ENCODE data around the gene AIF1. TPM values are rescaled to one million over a fixed set of nuclear protein-coding genes. Genes with fewer than 3 reads are reported as not detected.

AIF1 gene
- total RNA-seq, 2 experiments from 2014 or later: 16.3 to 22.0 TPM

DNA sequence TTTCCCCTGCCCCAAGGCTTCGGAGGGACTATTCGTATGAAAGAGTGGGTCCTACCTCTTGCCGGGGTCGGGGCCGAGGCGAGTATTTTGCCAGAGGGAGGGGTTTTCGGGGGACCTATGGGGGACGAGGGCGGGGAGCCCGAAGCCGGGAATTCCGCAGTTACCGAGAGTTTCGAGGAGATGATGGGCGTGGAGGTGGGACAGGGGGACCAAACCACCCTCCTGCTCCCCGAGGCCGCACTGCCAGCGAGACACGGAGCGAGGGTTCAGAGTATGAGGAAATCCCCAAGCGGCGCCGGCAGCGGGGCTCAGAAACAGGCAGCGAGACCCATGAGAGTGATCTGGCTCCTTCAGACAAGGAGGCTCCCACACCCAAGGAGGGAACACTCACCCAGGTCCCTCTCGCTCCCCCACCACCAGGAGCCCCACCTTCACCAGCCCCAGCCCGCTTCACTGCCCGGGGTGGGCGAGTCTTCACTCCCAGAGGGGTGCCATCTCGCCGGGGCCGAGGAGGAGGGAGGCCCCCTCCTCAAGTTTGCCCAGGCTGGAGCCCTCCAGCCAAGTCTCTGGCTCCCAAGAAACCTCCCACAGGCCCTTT is 16.7 kb downstream of the AIF1 start:
- POLR2A ChIA-PET: no interaction called here
- DNase-seq (ENCODE audit: low spot score): no peak
- H3K4me2 ChIP-seq (ENCODE audit: low read length): no peak overlapping the region
- H4K20me1 ChIP-seq (ENCODE audit: insufficient read depth, low read length): no peaks in the 10 kb centered on the region; the same call in 1 of the 2 replicates
- no peak overlapping the region for H2AFZ ChIP-seq (ENCODE audit: low read length)
- TSS peak; percentile 44 for BruUV-seq (replicated peaks)
- no peak overlapping the region for H3K4me3 ChIP-seq (ENCODE audit: low read depth, low read length, poor library complexity, severe bottlenecking)
- peaks cover 100% of the 10 kb centered on the region for H3K36me3 ChIP-seq (ENCODE audit: insufficient read depth, low read length)
- no peak for TF ChIP-seq EZH2phosphoT487 (IDR thresholded peaks at IDR 0.05; ENCODE audit: borderline replicate concordance, low read depth, low read length)
- TF ChIP-seq, protein P1, sequence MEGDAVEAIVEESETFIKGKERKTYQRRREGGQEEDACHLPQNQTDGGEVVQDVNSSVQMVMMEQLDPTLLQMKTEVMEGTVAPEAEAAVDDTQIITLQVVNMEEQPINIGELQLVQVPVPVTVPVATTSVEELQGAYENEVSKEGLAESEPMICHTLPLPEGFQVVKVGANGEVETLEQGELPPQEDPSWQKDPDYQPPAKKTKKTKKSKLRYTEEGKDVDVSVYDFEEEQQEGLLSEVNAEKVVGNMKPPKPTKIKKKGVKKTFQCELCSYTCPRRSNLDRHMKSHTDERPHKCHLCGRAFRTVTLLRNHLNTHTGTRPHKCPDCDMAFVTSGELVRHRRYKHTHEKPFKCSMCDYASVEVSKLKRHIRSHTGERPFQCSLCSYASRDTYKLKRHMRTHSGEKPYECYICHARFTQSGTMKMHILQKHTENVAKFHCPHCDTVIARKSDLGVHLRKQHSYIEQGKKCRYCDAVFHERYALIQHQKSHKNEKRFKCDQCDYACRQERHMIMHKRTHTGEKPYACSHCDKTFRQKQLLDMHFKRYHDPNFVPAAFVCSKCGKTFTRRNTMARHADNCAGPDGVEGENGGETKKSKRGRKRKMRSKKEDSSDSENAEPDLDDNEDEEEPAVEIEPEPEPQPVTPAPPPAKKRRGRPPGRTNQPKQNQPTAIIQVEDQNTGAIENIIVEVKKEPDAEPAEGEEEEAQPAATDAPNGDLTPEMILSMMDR (conservative IDR thresholded peaks at IDR 0.05; ENCODE audit: low read length): no peak
- H3K4me1 ChIP-seq (ENCODE audit: insufficient read depth, low read length, poor library complexity, severe bottlenecking): no peaks in the 10 kb centered on the region
- intact Hi-C loops (cut with micrococcal nuclease; ENCODE audit: unreplicated experiment): no loop called here
- CTCF ChIA-PET (ENCODE audit: unreplicated experiment): no interaction called here
- no peaks in the 10 kb centered on the region for H3K79me2 ChIP-seq (ENCODE audit: insufficient read depth, low read depth, low read length)
- no peaks in the 10 kb centered on the region for H3K9me2 ChIP-seq (ENCODE audit: insufficient read depth, low read length)
- no peak overlapping the region for H3K27ac ChIP-seq (ENCODE audit: low read depth, low read length, poor library complexity, severe bottlenecking)
- H3K9me3 ChIP-seq (ENCODE audit: low read length): no peaks in the 10 kb centered on the region

- no peak for DNase-seq (ENCODE audit: low spot score)
- no TSS peak for BruUV-seq (replicated peaks)
- no peak overlapping the region for H3K4me3 ChIP-seq (ENCODE audit: low read depth, low read length, poor library complexity, severe bottlenecking)
- peaks cover 3% of the 10 kb centered on the region for H3K4me1 ChIP-seq (ENCODE audit: insufficient read depth, low read length, poor library complexity, severe bottlenecking)
- H3K4me2 ChIP-seq (ENCODE audit: low read length): no peak overlapping the region
- POLR2A ChIA-PET: no interaction called here
- H4K20me1 ChIP-seq (ENCODE audit: insufficient read depth, low read length): no peaks in the 10 kb centered on the region; the same call in 1 of the 2 replicates
- H2AFZ ChIP-seq (ENCODE audit: low read length): no peak overlapping the region
- intact Hi-C loops (cut with micrococcal nuclease; ENCODE audit: unreplicated experiment): no loop called here
- no peaks in the 10 kb centered on the region for H3K9me2 ChIP-seq (ENCODE audit: insufficient read depth, low read length)
- H3K36me3 ChIP-seq (ENCODE audit: insufficient read depth, low read length): peaks cover 100% of the 10 kb centered on the region
- no peaks in the 10 kb centered on the region for H3K79me2 ChIP-seq (ENCODE audit: insufficient read depth, low read depth, low read length)
- no peaks in the 10 kb centered on the region for H3K9me3 ChIP-seq (ENCODE audit: low read length)
- CTCF ChIA-PET (ENCODE audit: unreplicated experiment): no interaction called here
- H3K27ac ChIP-seq (ENCODE audit: low read depth, low read length, poor library complexity, severe bottlenecking): no peak overlapping the region
- TF ChIP-seq, protein P1 (conservative IDR thresholded peaks at IDR 0.05; ENCODE audit: low read length): no peak
- no peak for TF ChIP-seq EZH2phosphoT487 (IDR thresholded peaks at IDR 0.05; ENCODE audit: borderline replicate concordance, low read depth, low read length)
Observed at GRCh38 chr6:31632279-31632946, 17.4 kb downstream of the AIF1 start.

DNA sequence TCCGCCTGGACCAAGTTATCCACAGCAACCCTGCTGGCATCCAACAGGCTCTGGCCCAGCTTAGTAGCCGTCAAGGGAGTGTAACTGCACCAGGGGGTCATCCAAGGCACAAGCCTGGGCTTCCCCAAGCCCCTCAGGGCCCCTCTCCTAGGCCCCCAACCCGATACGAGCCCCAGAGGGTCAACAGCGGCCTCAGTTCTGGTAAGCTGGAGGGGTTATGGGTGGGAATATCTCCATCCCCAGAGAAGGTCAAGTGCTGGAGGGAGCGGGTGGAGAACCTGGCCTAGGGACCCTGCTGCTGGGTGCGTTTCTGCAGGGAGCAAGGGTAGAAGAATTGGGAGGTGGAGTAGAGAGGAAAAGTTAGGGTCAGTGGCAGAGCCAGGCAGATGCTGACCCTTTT is 18.4 kb downstream of the AIF1 start:
- no TSS peak for BruUV-seq (replicated peaks)
- no peak for DNase-seq (ENCODE audit: low spot score)
- intact Hi-C loops (cut with micrococcal nuclease; ENCODE audit: unreplicated experiment): no loop called here
- H3K4me3 ChIP-seq (ENCODE audit: low read depth, low read length, poor library complexity, severe bottlenecking): no peak overlapping the region
- peaks cover 10% of the 10 kb centered on the region for H3K4me1 ChIP-seq (ENCODE audit: insufficient read depth, low read length, poor library complexity, severe bottlenecking)
- no peak overlapping the region for H2AFZ ChIP-seq (ENCODE audit: low read length)
- CTCF ChIA-PET (ENCODE audit: unreplicated experiment): no interaction called here
- no peaks in the 10 kb centered on the region for H3K9me2 ChIP-seq (ENCODE audit: insufficient read depth, low read length)
- H3K79me2 ChIP-seq (ENCODE audit: insufficient read depth, low read depth, low read length): no peaks in the 10 kb centered on the region
- no peaks in the 10 kb centered on the region; the same call in 1 of the 2 replicates for H4K20me1 ChIP-seq (ENCODE audit: insufficient read depth, low read length)
- POLR2A ChIA-PET: interaction anchor here (1.0 kb wide), 1 partner anchor 11 kb away, joined by 4 read pairs; no protein-coding TSS in a partner anchor
- no peak overlapping the region for H3K4me2 ChIP-seq (ENCODE audit: low read length)
- H3K36me3 ChIP-seq (ENCODE audit: insufficient read depth, low read length): peaks cover 100% of the 10 kb centered on the region
- no peak overlapping the region for H3K27ac ChIP-seq (ENCODE audit: low read depth, low read length, poor library complexity, severe bottlenecking)
- no peaks in the 10 kb centered on the region for H3K9me3 ChIP-seq (ENCODE audit: low read length)
- TF ChIP-seq EZH2phosphoT487 (IDR thresholded peaks at IDR 0.05; ENCODE audit: borderline replicate concordance, low read depth, low read length): no peak
- TF ChIP-seq, protein P1 (conservative IDR thresholded peaks at IDR 0.05; ENCODE audit: low read length): no peak

All from OCI-LY7 (cell line).